NT2/D1 (cell line): ENCODE data around the gene RAB40B.

Source experiments
- YY1 ChIP-seq: IDR thresholded peaks from 2 replicates; pipeline ENCODE4 v1.6.1; 2011; ENCODE audit not compliant: insufficient read length, insufficient read depth
- ZNF274 ChIP-seq: IDR thresholded peaks from 2 replicates; pipeline ENCODE4 v1.6.1; 2011; ENCODE audit warnings: mild to moderate bottlenecking, low read depth, low read length

DNA sequence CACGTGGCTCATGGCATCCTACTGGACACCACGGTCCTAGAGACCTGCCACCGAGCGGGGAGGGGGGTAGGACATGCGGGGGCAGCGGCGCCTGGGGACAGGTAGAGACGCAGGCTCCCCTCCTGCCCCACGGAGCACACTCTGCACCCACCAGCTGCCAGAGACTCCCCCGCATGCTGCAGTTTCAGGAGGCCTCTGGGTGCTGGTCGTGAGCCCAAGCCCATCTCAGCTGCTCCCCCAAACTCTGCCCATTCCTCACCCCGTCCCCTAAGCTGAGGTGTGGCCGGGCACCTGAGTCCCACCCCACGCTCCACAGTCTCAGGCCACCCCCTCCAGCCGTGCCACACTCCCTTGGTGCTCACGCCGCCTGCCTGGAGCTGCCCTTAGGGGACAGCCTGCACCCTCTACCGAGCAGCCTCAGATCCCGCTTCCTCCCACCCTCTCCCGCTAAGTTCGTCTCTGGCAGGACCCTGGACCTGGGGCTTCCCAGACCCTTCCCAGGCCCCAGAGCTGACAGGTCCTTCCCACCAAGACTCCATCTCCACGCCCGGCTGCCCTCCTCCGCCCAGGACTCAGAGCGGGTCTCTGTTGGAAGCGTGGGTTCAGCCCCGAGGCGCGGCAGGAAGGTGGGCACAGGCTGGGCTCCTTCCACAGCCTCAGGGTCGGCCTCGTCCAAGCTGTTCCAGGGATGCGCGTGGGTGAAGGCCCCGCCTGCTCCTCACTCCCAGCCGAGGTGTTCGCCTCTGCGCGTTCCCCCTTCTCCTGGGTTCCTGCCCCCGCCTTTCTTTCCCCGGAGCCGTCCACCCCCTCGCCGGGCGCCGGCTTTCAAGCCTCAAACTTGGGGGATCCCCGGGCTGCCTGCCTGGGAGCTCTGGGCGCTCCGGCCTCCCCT is 1.3 kb downstream of the RAB40B start:
- TF ChIP-seq YY1: no peak
- TF ChIP-seq ZNF274: no peak
